NOMO-1 (cell line): ENCODE results near the gene PDE5A.
"Not testable (repeated sequence)": the region's sequence is repeated elsewhere in the genome, so short reads cannot be mapped to it uniquely, and the experiment has no call there.

Experiments
- DNase-seq, 2 experiments: peaks; one replicate each; lab custom pipeline; 2025; ENCODE audit not compliant: unreplicated experiment in 2 of 2; lab: John Stamatoyannopoulos, UW

PDE5A gene

DNA sequence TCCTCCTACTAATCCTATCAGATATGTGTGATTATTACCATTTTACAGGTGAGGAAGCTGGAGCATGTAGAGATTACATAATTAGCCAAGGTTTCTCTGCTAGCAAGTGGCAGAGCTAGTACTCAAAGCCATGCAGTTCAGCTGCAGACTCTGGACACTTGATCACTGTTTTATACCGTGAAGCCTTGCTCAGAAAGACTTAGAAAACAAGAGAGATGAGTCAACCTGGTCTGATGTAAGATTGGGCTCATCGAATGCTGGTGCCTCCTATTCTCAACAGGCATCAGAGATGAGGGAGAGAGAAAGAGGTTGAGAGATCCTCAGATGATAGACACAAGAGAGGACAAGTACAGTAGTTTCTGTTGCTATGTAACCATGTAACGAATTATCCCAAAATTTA is 19.0 kb upstream of the PDE5A start:
- no peak for DNase-seq

DNA sequence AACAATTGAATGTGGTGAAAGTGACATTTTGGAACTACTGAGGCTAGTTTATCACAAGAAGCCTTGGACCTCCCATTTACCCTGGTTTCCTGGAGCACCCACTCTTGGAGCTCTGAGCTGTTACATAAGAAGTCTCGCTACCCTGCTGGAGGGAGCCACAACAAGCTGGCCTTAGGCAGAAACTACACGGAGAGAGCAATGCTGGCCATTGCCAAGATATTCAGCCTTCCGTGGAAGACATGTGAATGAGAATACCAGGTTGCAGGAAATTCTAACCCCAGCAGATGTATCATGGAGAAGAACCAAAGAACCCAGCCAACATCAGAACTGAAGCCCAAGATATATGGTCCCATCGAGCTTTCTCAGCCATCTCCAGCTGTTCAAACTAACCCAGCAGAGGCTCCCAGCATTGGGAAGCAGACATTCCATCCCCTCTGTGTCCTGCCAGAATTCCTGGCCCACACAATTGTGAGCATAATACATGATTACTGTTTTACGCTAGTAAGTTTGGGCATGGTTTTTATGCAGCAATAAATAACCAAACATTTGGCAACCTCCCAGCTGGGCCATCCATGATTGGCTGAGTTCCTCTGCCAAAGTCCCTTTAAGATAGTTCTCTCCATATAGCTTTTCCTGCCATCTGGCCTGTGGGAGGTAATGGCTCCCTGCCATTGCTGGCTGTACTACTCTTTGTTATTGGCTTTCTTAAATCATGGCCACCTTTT is 17.9 kb upstream of the PDE5A start:
- no peak for DNase-seq

DNA sequence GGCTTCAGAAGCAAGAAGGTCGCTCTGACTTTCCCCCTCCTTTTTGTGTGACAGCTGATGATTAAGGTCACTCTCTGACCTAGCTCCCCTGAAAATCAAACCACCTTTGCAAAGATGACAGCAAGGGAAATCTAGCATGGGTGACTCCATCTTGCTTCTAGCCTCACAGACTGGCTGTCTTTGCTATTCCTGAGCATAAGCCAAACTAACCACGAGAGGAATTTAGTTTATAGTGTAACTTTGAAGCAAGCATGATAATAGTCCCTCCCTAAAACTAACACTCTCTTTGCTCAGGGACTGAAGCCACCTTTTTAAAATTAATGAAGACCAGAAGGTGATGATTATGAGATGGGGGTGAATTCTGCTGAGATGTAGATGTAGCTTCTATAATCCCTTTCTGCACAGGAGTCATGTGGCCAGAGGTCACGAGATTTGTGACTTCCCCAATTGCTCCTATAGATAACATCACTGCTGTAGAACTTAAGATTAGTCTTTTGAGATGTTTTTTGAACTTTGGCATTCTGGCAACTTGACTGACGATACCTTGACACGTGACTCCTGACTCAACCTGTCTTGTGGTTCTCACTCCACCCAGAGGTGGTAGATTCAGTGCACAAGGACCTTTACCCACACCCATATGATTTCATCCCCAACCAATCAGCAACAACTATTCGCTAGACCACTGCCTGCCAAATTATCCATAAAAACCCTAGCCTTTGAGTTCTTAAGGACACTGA is 14.9 kb upstream of the PDE5A start:
- DNase-seq: no peak

DNA sequence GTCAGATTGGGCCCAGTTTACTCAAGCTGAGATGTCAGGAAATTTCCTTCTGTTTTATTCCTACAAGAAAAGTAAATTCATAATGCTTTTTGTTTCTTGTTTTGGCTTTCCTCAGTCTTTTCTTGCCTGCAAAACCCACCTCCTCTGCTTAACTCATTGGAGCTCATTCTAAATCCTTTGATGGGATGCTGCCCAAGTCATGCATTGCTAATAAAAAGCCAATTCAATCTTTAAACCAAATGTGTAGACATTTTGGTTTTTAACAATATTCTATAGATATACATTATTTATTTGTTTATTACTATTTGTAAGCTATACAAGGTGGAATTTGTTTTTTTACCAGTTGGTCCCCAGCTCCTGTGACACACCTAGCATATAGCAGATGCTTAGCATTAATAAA is 13.2 kb upstream of the PDE5A start:
- DNase-seq: no peak

DNA sequence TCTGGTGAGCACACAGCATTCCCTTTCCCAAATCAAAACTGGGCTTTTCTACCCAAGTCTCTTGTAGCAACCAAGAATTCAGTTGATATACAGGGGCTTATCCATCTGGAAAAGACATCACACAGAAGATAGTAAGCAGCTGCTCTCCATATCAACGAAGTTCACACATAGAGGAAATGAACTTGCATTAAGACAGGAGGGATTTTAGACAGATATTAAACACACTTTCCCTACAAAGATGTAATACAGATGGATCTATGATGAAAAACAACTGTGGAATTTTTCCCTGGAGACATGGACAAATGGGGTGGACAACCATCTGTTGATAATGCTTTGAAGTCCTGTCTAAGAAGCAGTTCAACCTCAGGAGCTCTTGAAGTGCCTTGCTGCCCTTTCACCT is 9.8 kb upstream of the PDE5A start:
- DNase-seq: no peak

DNA sequence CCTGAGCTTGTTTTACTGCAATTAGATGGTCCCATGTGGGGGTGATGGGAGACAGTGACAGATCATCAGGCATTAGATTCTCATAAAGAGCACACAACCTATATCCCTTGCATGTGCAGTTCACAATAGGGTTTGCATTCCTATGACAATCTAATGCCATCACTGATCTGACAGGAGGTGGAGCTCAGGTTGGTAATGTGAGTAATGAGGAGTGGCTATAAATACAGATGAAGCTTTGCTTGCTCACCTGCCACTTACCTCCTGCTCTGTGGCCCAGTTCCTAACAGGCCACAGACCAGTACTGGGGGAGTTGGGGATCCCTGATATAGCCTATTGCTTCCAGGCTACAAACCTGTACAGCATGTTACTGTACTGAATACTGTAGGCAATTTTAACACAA is 8.2 kb upstream of the PDE5A start:
- DNase-seq: not testable (repeated sequence)

DNA sequence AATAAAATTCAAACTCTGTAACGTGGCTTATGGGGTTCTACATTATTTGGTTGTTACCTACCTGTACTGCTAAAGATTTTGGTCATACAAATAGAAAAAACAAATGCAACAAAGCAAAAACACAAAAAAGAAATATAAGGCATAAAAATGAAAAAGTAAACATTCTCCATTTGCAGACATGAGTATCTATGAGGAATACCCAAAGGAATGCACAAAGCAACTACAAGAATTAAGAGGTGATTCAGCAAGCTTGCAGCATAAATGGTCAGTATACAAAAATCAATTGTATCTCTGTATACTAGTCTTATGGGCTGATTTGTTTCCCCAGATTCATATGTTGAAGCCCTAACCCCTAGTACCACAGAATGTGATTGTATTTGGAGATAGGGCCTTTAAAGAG is 3.6 kb upstream of the PDE5A start:
- DNase-seq: no peak

DNA sequence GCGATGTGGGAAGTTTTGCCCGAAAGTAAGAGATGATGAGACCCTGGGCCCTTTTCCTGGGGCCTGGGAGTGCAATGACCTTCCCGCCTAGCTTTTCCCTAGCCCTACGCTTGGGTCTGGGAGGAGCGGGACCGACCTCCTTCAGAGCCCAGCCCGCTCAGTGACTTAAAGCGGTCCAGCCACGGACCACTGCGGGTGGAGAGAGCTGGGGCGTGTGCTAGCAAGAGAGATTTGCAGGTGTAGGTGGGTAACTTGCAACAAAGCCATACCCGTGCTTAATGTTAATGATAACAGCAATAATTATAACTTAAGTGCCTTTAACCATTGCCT is 503 bp upstream of the PDE5A start:
- DNase-seq: no peak

DNA sequence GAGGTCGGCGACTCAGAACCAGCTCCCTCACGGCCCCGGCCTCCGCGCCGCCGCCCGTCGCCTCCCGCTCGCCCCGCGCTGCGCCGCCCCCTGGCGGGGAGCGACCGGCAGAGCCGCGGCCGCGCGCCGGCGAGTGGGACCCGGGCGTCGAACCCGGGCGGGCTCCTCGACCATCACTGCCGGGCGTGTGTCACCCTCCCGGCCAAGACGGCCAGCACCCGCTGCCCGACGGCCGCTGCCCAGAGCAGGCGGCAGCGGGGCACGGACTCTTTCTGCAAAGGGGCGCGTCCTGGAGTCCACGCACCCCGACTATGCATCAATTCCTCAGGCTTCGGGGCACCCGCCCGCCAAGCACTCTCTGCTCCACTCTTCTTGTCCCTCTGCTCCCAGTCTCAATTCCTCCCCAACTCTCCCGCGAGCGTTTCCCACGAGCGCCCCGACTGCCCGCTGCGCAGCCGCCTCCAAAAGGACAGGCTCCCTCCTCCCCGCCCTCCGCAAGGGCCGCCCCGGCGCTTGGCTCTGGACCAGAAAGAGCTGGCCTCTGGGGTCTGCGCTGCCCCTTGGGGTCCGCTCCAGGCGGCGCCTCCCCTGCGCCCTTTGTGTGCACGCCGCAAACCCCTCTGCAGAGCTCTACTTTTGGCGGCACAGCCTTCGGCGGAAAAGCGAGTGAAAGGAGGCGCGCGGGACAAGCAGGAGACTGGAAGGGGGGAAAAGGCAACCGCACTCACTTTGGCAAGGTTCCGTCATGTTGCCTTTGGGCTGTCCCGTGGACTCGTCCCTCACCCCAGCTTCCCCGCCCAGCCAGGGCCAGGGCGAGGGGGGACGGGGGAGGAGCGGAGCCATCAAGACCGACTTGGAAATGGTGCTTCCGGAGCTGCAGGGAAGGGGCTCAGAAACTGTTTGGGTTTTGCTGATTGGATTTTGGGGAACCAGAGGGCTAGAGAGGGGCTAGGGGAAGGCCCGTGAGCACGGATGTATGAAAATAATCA is 1.0 kb downstream of the PDE5A start:
- peak; percentile 5 to 7 for DNase-seq

DNA sequence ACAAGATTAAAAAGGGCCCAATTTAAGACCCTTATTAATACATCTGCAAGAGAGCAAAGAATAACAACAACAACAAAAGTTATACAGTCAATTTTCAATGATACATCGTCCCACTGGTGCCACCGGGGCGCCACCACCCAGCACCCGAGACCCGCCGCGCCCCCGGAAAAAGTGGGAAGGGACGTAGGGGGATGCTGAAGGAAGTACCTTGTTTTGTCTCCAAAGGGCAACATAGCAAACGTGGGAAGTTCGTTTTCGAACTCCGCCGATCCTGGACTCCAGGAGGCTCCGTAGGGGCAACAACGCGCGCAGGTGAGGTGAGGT is 1.7 kb downstream of the PDE5A start:
- DNase-seq: no peak

DNA sequence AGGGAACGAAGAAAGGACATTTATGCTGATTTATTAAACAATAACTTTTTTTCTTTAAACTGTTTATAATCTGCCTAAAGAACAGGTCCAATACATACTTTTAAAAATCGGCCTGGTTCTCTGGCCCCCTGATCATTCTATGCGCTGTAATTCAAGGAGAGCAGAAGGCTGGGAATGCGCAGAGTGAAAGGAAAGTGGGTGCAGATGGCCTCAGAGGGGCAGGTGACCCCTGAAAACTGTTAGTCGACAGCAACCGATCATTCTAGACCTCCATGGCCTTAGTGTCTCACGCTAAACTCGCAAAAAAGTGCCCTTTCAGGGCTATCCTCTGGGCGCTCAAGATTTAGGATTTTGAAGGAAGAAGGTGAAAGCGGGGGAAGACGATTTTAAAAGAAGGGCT is 2.2 kb downstream of the PDE5A start:
- no peak for DNase-seq

DNA sequence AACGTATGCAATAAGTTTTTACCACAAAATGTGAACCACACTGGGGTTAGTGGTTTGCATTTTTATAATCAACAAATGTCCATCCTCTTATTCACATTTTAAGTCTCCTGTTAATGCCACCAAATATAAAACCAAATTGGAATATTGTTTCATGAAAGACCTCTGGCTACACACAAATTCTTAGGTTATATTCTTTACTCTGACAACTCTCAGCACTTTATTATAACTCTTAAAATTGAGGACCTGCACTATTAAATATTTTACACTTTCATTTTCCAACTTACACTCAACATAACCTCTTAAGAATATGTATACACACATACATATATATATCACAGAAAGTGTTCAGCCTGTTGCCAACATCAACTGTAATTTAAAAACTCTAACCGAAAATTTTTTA is 2.8 kb downstream of the PDE5A start:
- DNase-seq: no peak

DNA sequence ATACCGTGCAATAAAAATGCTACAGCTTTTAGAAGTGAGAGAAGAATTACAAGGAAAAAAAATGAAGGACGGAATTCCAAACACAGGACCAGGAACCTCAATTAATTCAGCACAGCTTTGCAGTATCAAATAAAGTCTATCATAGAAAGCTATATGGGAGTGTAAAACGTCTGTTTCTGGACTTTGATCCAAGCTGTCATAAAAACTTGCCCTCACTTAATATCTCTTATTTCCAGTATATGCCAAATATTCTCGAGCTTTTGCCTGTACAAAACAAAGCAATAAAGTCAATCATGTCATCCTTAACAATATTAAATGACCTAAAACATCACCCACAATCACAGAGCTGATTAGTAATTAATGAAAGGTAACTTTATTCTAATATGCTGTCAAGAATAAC is 4.2 kb downstream of the PDE5A start:
- no peak for DNase-seq

DNA sequence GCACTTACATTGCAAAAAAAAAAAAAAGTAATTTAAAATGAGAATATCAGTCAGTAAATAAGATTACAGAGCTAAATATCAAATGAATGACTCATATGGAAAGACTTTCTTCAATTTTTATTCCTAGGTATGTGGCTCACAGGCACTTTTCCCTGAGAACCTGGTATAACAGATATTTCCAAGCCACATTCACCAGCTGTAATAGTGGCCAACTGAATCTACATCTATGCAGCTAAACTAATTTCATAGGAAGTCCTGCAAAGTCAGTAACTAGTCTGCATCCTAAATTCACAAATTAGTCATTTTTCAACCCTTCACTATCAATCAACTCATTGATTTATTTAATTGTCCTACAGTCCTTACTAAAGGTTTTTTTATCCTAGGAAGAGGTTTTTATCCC is 5.6 kb downstream of the PDE5A start:
- DNase-seq: no peak

DNA sequence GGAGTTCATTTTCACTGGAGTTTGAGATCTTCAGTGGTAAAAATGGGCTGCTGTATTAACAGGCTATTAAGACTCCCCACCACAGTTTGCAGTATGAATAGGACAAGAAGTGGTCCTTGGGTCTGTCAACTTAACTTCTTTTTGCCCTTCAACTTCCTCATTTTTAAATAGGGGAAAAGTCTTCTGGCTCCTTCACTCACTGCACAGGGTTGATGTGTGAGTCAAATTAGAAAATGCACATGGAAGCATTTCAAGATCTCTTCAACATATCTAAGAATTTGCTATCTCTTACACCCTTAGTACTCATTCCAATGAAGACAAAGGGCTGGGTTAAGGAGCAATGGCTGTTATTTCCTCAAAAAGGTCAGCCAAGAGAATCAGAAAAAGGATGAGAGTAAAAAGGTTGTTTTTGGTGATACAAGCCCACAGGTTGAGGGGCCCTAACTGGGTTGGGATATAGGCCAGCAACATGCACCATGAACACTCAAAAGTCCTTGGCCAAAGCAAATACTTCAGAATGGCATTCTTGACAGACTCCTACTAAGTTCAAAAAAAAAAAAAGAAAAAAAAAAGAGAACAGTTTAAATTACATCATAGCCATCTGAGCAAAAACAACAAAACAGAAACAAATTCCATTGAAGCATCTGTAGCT is 13.4 kb downstream of the PDE5A start:
- DNase-seq: no peak

DNA sequence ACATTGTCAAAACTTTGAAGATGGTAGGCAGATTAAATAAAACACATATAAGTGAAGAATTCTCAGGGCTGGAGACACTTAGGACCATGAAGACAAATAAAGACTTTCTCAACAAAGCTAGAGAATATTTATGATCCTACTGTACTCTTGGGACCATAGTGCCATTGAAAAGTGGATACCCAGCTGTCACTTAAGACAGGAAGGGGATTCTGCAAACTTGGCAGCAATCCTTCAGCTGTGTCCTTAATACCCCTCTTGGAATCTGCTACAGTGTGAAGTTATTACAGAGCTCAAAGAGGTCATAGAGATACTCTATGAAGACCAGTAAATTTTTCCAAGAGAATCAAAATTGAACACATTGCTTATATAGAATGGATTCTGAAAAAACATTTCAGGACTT is 24.3 kb downstream of the PDE5A start:
- DNase-seq: no peak

DNA sequence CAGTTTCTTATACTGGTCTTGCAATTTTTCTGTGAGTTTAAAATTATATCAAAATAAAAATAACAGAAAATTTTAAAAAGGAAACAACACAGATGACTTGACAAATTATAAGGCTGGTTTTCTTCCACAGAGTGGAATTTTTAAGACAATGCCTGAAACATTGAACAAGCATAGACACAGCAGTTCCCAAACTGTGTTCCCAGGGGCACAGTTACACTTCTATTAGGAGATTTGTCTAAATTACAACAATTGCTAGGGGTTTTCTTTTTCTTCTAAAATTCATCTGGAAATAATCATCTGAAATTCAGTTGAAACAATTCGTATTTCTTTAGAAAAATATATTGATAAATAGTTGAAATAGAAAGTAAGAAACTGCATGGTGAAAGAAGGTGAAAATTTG is 26.2 kb downstream of the PDE5A start:
- no peak for DNase-seq

DNA sequence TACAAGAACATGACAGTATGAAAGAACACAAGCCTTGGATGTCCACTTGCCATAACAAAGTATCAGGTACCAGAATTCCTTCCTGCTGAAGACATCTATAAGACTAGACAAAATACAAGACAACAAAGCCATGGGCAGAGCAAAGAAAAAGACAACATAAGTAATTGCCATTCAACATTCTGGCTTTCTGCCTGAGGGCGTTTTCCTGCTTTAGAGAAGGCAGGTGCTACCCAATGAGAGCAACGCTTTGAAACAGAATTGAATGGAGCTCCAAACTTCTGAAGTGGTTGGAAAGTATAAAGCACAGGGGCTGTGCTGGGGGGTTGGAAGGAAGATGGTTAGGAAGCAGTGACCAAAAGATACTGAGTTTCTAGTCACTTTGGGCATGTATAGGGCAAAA is 30.1 kb downstream of the PDE5A start:
- no peak for DNase-seq

DNA sequence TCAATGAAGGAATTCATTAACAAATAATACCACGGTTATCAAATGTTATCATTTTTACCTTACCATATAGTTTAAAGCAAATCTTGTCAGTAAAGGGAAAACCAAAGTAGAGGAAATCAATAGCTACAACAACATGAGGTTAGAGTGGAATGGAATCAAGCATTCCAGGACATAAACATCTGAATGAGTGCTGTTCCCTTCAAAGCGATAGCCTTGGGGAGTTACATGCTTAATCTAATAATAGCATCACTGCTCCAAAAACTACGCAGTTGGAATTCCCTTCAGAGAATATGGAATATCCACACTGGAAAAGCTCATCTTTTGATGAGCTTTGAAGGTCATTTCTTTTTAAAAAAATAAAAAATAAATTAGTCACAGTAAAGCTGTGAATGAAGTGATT is 31.2 kb downstream of the PDE5A start:
- no peak for DNase-seq

DNA sequence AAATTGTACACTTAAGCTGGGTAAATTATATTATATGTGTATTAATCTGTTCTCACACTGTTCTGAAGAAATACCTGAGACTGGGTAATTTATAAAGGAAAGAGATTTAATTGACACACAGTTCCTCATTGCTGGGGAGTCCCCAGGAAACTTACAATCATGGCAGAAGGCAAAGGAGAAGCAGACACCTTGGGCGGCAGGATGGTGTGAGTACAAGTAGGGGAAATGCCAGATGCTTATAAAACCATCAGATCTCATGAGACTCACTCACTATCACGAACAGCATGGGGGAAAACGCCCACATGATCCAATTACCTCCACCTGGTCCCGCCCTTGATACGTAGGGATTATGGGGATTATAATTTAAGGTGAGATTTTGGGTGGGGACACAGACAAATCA is 34.9 kb downstream of the PDE5A start:
- DNase-seq: no peak

DNA sequence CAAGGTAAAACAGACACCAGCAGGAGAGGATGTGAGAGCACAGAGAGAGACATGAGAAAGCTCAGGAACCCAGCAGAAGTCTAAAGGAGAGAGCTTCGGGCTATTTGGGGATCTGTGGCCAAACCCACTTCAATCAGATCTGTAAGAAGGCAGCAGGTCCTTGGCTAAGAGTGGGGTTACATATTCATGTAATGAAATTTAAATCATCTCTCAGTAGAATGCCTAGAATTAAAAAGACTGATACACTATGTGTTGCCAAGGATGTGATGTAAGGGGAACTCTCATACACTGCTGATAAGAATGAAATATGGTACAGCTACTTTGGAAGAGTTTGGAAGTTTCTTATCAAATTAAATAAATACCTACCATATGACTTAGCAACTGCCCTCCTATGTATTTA is 35.8 kb downstream of the PDE5A start:
- no peak for DNase-seq
